Endothelial cell of umbilical vein (primary cell): ENCODE data around the gene PI4KA. TPM values are rescaled to one million over a fixed set of nuclear protein-coding genes. Genes with fewer than 3 reads are reported as not detected.

ENCODE experiments used
- BruUV-seq: library from RNA; stranded (reverse); fragments of 400-500 nt; replicated peaks from 2 replicates; lab custom pipeline; 2021; lab: Mats Ljungman, UMichigan
- CTCF ChIA-PET: fragments of 300-600, 350-600 bp; sonication (Branson Sonifier 250); formaldehyde crosslinking; loops from one replicate; lab custom pipeline; 2021; ENCODE audit warnings: antibody characterized with exemption, inconsistent platforms; lab: Charles Lee
- POLR2A ChIA-PET: fragments of 300-600, 350-600 bp; sonication (Branson Sonifier 250); formaldehyde crosslinking; loops from one replicate; lab custom pipeline; 2021; ENCODE audit warnings: antibody characterized with exemption, inconsistent platforms; lab: Charles Lee
- DNase-seq: peaks from one replicate; pipeline ENCODE4 v3.0.0-alpha.2; 2011; ENCODE audit warnings: low read depth, low spot score
- FAIRE-seq: peaks from 2 replicates; lab custom pipeline; 2011; peaks lifted over from hg19 to GRCh38; lab: Jason Lieb, UNC
- H2AFZ ChIP-seq: 2 replicates; pipeline ENCODE4 v1.6.0; 2012; ENCODE audit warnings: low read depth, low read length, control low read depth, inconsistent platforms
- H3K27ac ChIP-seq: 2 replicates; pipeline ENCODE4 v1.5.1; 2011; ENCODE audit warnings: low read depth, mild to moderate bottlenecking, control low read depth, low read length, moderate library complexity; ENCODE audit not compliant: insufficient read depth
- H3K27me3 ChIP-seq, 2 experiments: 2 replicates each; pipeline versions ENCODE4 v1.6.0 to v1.6.1; 2011; ENCODE audit warnings: low read length in 2 of 2, mixed read lengths in 1 of 2; ENCODE audit not compliant: control insufficient read depth in 2 of 2, insufficient read depth in 2 of 2
- H3K36me3 ChIP-seq, 2 experiments: 2 replicates in 1 of 2; 3 replicates in 1 of 2; pipeline ENCODE4 v1.5.1; 2011; ENCODE audit warnings: low read length in 2 of 2, mild to moderate bottlenecking in 1 of 2, moderate library complexity in 1 of 2; ENCODE audit not compliant: control insufficient read depth in 2 of 2, insufficient read depth in 2 of 2; ENCODE audit errors: extremely low read depth in 1 of 2
- H3K4me1 ChIP-seq: 3 replicates; pipeline ENCODE4 v1.5.1; 2011; ENCODE audit warnings: mild to moderate bottlenecking, low read length; ENCODE audit not compliant: control insufficient read depth, insufficient read depth; ENCODE audit errors: extremely low read depth
- H3K4me2 ChIP-seq: 2 replicates; pipeline ENCODE4 v1.6.1; 2011; ENCODE audit warnings: low read length, control low read depth, mixed read lengths; ENCODE audit not compliant: insufficient read depth
- H3K4me3 ChIP-seq, 3 experiments: fragments of 200-600 bp in 1 of 3; sonication (generic), shearing (Covaris generic) in 1 of 3; replicated peaks in 1 of 3; 2 replicates each; pipeline ENCODE4 v1.5.1; 2011 to 2016; ENCODE audit warnings: control low read depth in 3 of 3, low read length in 3 of 3, mild to moderate bottlenecking in 2 of 3, inconsistent platforms in 1 of 3, low read depth in 1 of 3, moderate library complexity in 1 of 3; ENCODE audit not compliant: insufficient read depth in 1 of 3
- H3K79me2 ChIP-seq: 2 replicates; pipeline ENCODE4 v1.6.0; 2012; ENCODE audit warnings: low read length, inconsistent platforms; ENCODE audit not compliant: control insufficient read depth, insufficient read depth
- H3K9ac ChIP-seq: replicated peaks from 2 replicates; pipeline ENCODE3; 2011; ENCODE audit warnings: low read length, control low read depth; ENCODE audit not compliant: insufficient read depth; ENCODE audit errors: extremely low read depth
- H3K9me1 ChIP-seq: replicated peaks from 3 replicates; pipeline ENCODE4 v1.6.0; 2011; ENCODE audit warnings: mild to moderate bottlenecking, low read length; ENCODE audit not compliant: control insufficient read depth, insufficient read depth; ENCODE audit errors: extremely low read depth
- H3K9me3 ChIP-seq: replicated peaks from 2 replicates; pipeline ENCODE4 v1.5.1; 2012; ENCODE audit warnings: low read length, inconsistent platforms; ENCODE audit not compliant: control insufficient read depth, insufficient read depth
- H4K20me1 ChIP-seq: replicated peaks from 2 replicates; pipeline ENCODE3; 2011; ENCODE audit warnings: mild to moderate bottlenecking, low read length; ENCODE audit not compliant: control insufficient read depth, insufficient read depth; ENCODE audit errors: extremely low read depth
- CTCF ChIP-seq, 2 donors: IDR thresholded peaks; 1 replicate in 1 of 2; 2 replicates in 1 of 2; pipeline ENCODE4 v1.5.1; 2011; ENCODE audit warnings: low read length in 2 of 2, mild to moderate bottlenecking in 2 of 2, moderate library complexity in 2 of 2, control low read depth in 1 of 2, inconsistent platforms in 1 of 2, low read depth in 1 of 2; ENCODE audit not compliant: insufficient read depth in 1 of 2; ENCODE audit errors: extremely low read depth in 1 of 2
- EZH2 ChIP-seq: IDR thresholded peaks from 2 replicates; pipeline ENCODE4 v1.6.1; 2012; ENCODE audit warnings: borderline replicate concordance, low read depth, mild to moderate bottlenecking, moderate library complexity, low read length, inconsistent platforms; ENCODE audit not compliant: severe bottlenecking
- FOS ChIP-seq: IDR thresholded peaks from 2 replicates; pipeline ENCODE4 v1.6.1; 2011; ENCODE audit warnings: mild to moderate bottlenecking, low read length, moderate library complexity, borderline replicate concordance; ENCODE audit not compliant: insufficient read depth
- GATA2 ChIP-seq: IDR thresholded peaks from 2 replicates; pipeline ENCODE4 v1.7.0; 2011; ENCODE audit warnings: low read depth, mild to moderate bottlenecking, moderate library complexity, mixed read lengths, low read length; ENCODE audit not compliant: insufficient read length, insufficient read depth
- JUN ChIP-seq: IDR thresholded peaks from 2 replicates; pipeline ENCODE4 v1.6.1; 2011; ENCODE audit warnings: borderline replicate concordance, low read depth; ENCODE audit not compliant: insufficient read length, insufficient read depth
- MYC ChIP-seq: IDR thresholded peaks from one replicate; pipeline ENCODE4 v1.6.1; 2011; ENCODE audit warnings: mild to moderate bottlenecking, low read depth, low read length
- POLR2A ChIP-seq: IDR thresholded peaks from 2 replicates; pipeline ENCODE4 v1.6.1; 2012; ENCODE audit warnings: low read depth, mild to moderate bottlenecking, control low read depth, low read length
- POLR2AphosphoS5 ChIP-seq: IDR thresholded peaks from 2 replicates; pipeline ENCODE4 v1.6.1; 2012; ENCODE audit warnings: low read depth, mild to moderate bottlenecking, control low read depth, low read length, moderate library complexity; ENCODE audit not compliant: insufficient read depth
- dilution Hi-C: fragments of 300-500 bp; cut with MboI; formaldehyde crosslinking; loops from one replicate; pipeline ENCODE4 v1.15.0; 2019; ENCODE audit warnings: low sequenced_read_pairs; ENCODE audit not compliant: extremely low pct_ligation_motif_present
- intact Hi-C: fragments of 100-400 bp; cut with micrococcal nuclease; formaldehyde crosslinking; loops from one replicate; pipeline ENCODE4 v1.10.0; 2022
- polyA plus RNA-seq, 4 experiments: library from polyadenylated mRNA; depleted of rRNA in 3 of 4; stranded (reverse) in 3 of 4; unstranded in 1 of 4; fragments of >200 nt; gene quantifications; 2 replicates each; pipeline versions ENCODE4 v1.2.1 to v1.2.3, GENCODE V29; 2011 to 2012; ENCODE audit warnings: missing spikeins in 1 of 4
- total RNA-seq: library from RNA; stranded (reverse); gene quantifications from 2 replicates; pipeline ENCODE4 v1.2.3, GENCODE V29; 2021
- TF ChIP-seq, protein P1 (sequence below): IDR thresholded peaks from 2 replicates; pipeline ENCODE4 v1.6.1; 2011; ENCODE audit not compliant: insufficient read depth, insufficient read length

PI4KA gene
- total and polyA plus RNA-seq, 2 donors (not counting 3 experiments of a cell fraction or from before 2014, with no cell fraction given): 28.9 to 56.4 TPM

DNA sequence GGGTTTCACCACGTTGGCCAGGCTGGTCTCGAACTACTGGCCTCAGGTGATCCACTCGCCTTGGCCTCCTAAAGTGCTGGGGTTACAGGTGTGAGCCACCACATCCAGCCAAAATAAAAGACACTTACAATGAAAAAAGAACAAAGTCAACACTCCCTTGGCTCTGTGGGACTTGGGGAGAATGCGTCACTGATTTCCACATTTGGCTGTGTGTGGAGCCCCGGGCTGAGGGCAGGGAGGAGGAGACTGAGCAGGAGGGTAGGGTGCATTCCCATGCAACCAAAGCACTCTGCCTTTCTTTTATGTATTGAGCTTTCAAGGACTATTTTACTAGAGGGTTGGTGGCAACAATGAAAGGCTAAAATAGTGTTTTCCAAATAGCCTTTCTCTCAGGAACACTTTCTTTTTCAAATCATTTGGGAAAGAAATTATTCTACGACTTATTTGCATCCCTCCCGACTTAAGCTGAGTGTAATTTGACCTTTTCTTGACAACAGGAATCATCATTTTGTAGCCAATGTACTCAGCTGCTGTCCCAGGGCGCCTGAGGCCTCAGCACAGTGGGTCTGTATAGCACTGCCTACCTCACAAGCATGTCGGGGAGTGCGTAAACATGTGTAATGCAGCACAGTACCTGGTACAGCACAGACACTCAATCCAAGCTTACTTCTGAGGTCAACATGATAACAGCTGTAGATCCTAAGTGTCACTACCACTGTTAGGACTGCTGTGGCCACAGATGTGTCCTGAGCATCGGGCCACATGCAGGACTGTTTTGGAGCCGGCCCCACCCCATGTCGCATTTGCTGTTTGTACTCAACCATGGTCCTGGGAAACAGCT, 94.8 kb downstream of the PI4KA start:
- Histone ChIP-seq H3K4me3 (no peak overlapping the region), H3K4me2 (no peak overlapping the region), H3K9me1 (no peaks in the 10 kb centered on the region), H3K9ac (no peak overlapping the region), H3K27me3 (no peaks in the 10 kb centered on the region), H2AFZ (no peak overlapping the region), H3K9me3 (no peaks in the 10 kb centered on the region), H3K4me1 (no peaks in the 10 kb centered on the region), H3K27ac (no peak overlapping the region), H3K79me2 (no peaks in the 10 kb centered on the region), H4K20me1 (no peaks in the 10 kb centered on the region), H3K36me3 (peaks cover 2 to 11% of the 10 kb centered on the region in 2 experiments)
- FAIRE-seq (no peak), DNase-seq (no peak)
- dilution Hi-C loops: no loop called here
- POLR2A ChIA-PET: no interaction called here
- no TSS peak for BruUV-seq
- CTCF ChIA-PET: interaction anchor here (1.3 to 1.5 kb wide), 3 partner anchors 20 to 22 kb away, joined by 3 to 8 read pairs (median 7); no protein-coding TSS in a partner anchor
- TF ChIP-seq GATA2 (no peak), MYC (no peak)
- TF ChIP-seq, protein P1, sequence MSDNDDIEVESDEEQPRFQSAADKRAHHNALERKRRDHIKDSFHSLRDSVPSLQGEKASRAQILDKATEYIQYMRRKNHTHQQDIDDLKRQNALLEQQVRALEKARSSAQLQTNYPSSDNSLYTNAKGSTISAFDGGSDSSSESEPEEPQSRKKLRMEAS: no peak
- intact Hi-C loops: no loop called here

GRCh38 chr22:20762233-20762796, 96.3 kb downstream of the PI4KA start:
- Histone ChIP-seq H3K4me1 (no peaks in the 10 kb centered on the region), H3K4me2 (no peak overlapping the region), H3K4me3 (no peak overlapping the region), H3K36me3 (peaks cover 2 to 11% of the 10 kb centered on the region in 2 experiments), H3K27me3 (no peaks in the 10 kb centered on the region), H4K20me1 (no peaks in the 10 kb centered on the region), H2AFZ (no peak overlapping the region), H3K79me2 (no peaks in the 10 kb centered on the region), H3K9me1 (no peaks in the 10 kb centered on the region), H3K27ac (no peak overlapping the region), H3K9ac (no peak overlapping the region), H3K9me3 (no peaks in the 10 kb centered on the region)
- no peak for DNase-seq
- dilution Hi-C loops (no loop called here), intact Hi-C loops (no loop called here)
- TF ChIP-seq EZH2: no peak
- TF ChIP-seq FOS: no peak
- no peak for TF ChIP-seq POLR2AphosphoS5
- no peak for TF ChIP-seq GATA2
- no peak for TF ChIP-seq CTCF (IDR thresholded peaks at IDR 0.05; ENCODE audit: extremely low read depth in 1 of 2, insufficient read depth in 1 of 2, low read depth in 1 of 2, low read length in 2 of 2)
- TF ChIP-seq MYC: no peak
- TF ChIP-seq POLR2A: no peak
- no peak for TF ChIP-seq JUN
- TF ChIP-seq, protein P1: no peak
- ChIA-PET CTCF (interaction anchor here (1.1 to 1.5 kb wide), 4 partner anchors 15 to 22 kb away, joined by 3 to 10 read pairs (median 6); no protein-coding TSS in a partner anchor), POLR2A (no interaction called here)
- no TSS peak for BruUV-seq
- no peak for FAIRE-seq
